H1 (cell line): Measurements from ENCODE around the gene STARD3. TPM values are rescaled to one million over a fixed set of nuclear protein-coding genes. Genes with fewer than 3 reads are reported as not detected.

Experiments used
- CTCF ChIA-PET: fragments of 300-600 bp; sonication (Branson Sonifier 250); formaldehyde crosslinking; loops from one replicate; lab custom pipeline; 2021; ENCODE audit not compliant: partially characterized antibody; lab: Charles Lee
- POLR2A ChIA-PET: fragments of 300-600 bp; sonication (Branson Sonifier 250); formaldehyde crosslinking; loops from one replicate; lab custom pipeline; 2021; ENCODE audit warnings: inconsistent platforms; ENCODE audit not compliant: partially characterized antibody; lab: Charles Lee
- DNase-seq, 2 experiments: peaks; one replicate each; pipeline versions ENCODE4 v3.0.0 to v3.0.0-alpha.2; 2010 to 2022; ENCODE audit warnings: low spot score in 2 of 2, low read depth in 1 of 2, mixed read lengths in 1 of 2
- FAIRE-seq: peaks from 2 replicates; lab custom pipeline; 2011; peaks lifted over from hg19 to GRCh38; lab: Jason Lieb, UNC
- H2AFZ ChIP-seq: 2 replicates; pipeline ENCODE4 v1.8.1; 2012; ENCODE audit warnings: low read length, inconsistent platforms
- H2AK5ac ChIP-seq: 2 replicates; pipeline ENCODE4 v1.6.1; 2013; ENCODE audit warnings: low read depth, low read length
- H2BK120ac ChIP-seq: replicated peaks from 2 replicates; pipeline ENCODE3; 2013; ENCODE audit warnings: low read depth, low read length, inconsistent platforms
- H2BK12ac ChIP-seq: 2 replicates; pipeline ENCODE4 v1.6.1; 2013; ENCODE audit warnings: low read depth, low read length
- H2BK15ac ChIP-seq: 2 replicates; pipeline ENCODE4 v1.6.1; 2013; ENCODE audit warnings: low read length
- H2BK20ac ChIP-seq: 2 replicates; pipeline ENCODE4 v1.6.1; 2013; ENCODE audit warnings: low read length
- H2BK5ac ChIP-seq: 2 replicates; pipeline ENCODE4 v1.6.1; 2013; ENCODE audit warnings: low read depth, low read length
- H3K14ac ChIP-seq: 2 replicates; pipeline ENCODE4 v1.6.1; 2013; ENCODE audit warnings: inconsistent platforms; ENCODE audit not compliant: insufficient read length
- H3K18ac ChIP-seq: 2 replicates; pipeline ENCODE4 v1.6.1; 2013; ENCODE audit warnings: low read length; ENCODE audit errors: extremely low read depth
- H3K23ac ChIP-seq: 2 replicates; pipeline ENCODE4 v1.6.1; 2013; ENCODE audit warnings: inconsistent platforms; ENCODE audit not compliant: insufficient read length
- H3K23me2 ChIP-seq: 2 replicates; pipeline ENCODE4 v1.6.1; 2013; ENCODE audit warnings: low read depth, low read length
- H3K27ac ChIP-seq: 2 replicates; pipeline ENCODE4 v1.6.1; 2011; ENCODE audit warnings: low read depth, low read length, inconsistent platforms
- H3K27me3 ChIP-seq, 4 experiments: replicated peaks in 1 of 4; 1 replicate in 1 of 4; 2 replicates in 3 of 4; pipeline versions ENCODE4 v1.6.1 to v1.8.1; 2011 to 2013; ENCODE audit warnings: low read length in 3 of 4, mild to moderate bottlenecking in 3 of 4, inconsistent platforms in 2 of 4, mixed read lengths in 2 of 4, moderate library complexity in 1 of 4; ENCODE audit not compliant: control insufficient read depth in 3 of 4, insufficient read depth in 3 of 4; ENCODE audit errors: extremely low read depth in 1 of 4
- H3K36me3 ChIP-seq, 4 experiments: 2 replicates each; pipeline versions ENCODE4 v1.6.1 to v1.8.1; 2011 to 2013; ENCODE audit warnings: mild to moderate bottlenecking in 4 of 4, low read length in 3 of 4, moderate library complexity in 2 of 4, control low read depth in 1 of 4, inconsistent platforms in 1 of 4; ENCODE audit not compliant: insufficient read depth in 4 of 4, control insufficient read depth in 2 of 4
- H3K4ac ChIP-seq: replicated peaks from 2 replicates; pipeline ENCODE3; 2013; ENCODE audit warnings: low read length, low read depth, mixed read lengths, inconsistent platforms; ENCODE audit not compliant: insufficient read length
- H3K4me1 ChIP-seq, 4 experiments: replicated peaks in 1 of 4; 1 replicate in 1 of 4; 2 replicates in 3 of 4; pipeline versions ENCODE4 v1.6.1 to v1.8.1; 2011 to 2013; ENCODE audit warnings: low read length in 3 of 4, inconsistent platforms in 2 of 4, mixed read lengths in 1 of 4; ENCODE audit not compliant: insufficient read depth in 4 of 4, control insufficient read depth in 3 of 4
- H3K4me2 ChIP-seq, 2 experiments: 2 replicates each; pipeline versions ENCODE4 v1.6.1 to v1.8.1; 2011 to 2013; ENCODE audit warnings: low read depth in 2 of 2, low read length in 2 of 2, control low read depth in 1 of 2, inconsistent platforms in 1 of 2, mild to moderate bottlenecking in 1 of 2; ENCODE audit not compliant: insufficient read depth in 1 of 2
- H3K4me3 ChIP-seq, 4 experiments: fragments of 200-600, 300-600 bp in 1 of 4; sonication (generic), shearing (Covaris generic), sonication (Bioruptor Twin) in 1 of 4; 2 replicates each; pipeline versions ENCODE4 v1.5.1 to v1.8.1; 2011 to 2016; ENCODE audit warnings: low read length in 4 of 4, low read depth in 3 of 4, control low read depth in 2 of 4, inconsistent platforms in 2 of 4, mild to moderate bottlenecking in 2 of 4, mixed read lengths in 1 of 4, moderate library complexity in 1 of 4; ENCODE audit not compliant: insufficient read depth in 2 of 4; ENCODE audit errors: extremely low read depth in 1 of 4
- H3K56ac ChIP-seq: replicated peaks from 2 replicates; pipeline ENCODE3; 2013; ENCODE audit warnings: low read depth, mild to moderate bottlenecking, mixed read lengths, low read length, inconsistent platforms; ENCODE audit not compliant: insufficient read length
- H3K79me1 ChIP-seq: 2 replicates; pipeline ENCODE4 v1.6.1; 2013; ENCODE audit warnings: low read depth, low read length, control low read depth
- H3K79me2 ChIP-seq, 2 experiments: 2 replicates each; pipeline versions ENCODE4 v1.6.1 to v1.8.1; 2012 to 2013; ENCODE audit warnings: low read length in 2 of 2, mild to moderate bottlenecking in 2 of 2, inconsistent platforms in 1 of 2; ENCODE audit not compliant: insufficient read depth in 2 of 2, control insufficient read depth in 1 of 2
- H3K9ac ChIP-seq, 4 experiments: replicated peaks in 1 of 4; 1 replicate in 1 of 4; 2 replicates in 3 of 4; pipeline versions ENCODE4 v1.6.1 to v1.8.1; 2011 to 2013; ENCODE audit warnings: low read depth in 3 of 4, low read length in 3 of 4, control low read depth in 2 of 4, mild to moderate bottlenecking in 2 of 4, moderate library complexity in 2 of 4, inconsistent platforms in 1 of 4; ENCODE audit errors: extremely low read depth in 1 of 4
- H3K9me3 ChIP-seq, 2 experiments: 2 replicates each; pipeline versions ENCODE4 v1.6.1 to v1.8.1; 2012 to 2013; ENCODE audit warnings: mild to moderate bottlenecking in 2 of 2, moderate library complexity in 2 of 2, control low read depth in 1 of 2, inconsistent platforms in 1 of 2, low read depth in 1 of 2, low read length in 1 of 2, mixed read lengths in 1 of 2; ENCODE audit not compliant: insufficient read depth in 2 of 2
- H4K20me1 ChIP-seq, 2 experiments: replicated peaks in 1 of 2; 2 replicates each; pipeline versions ENCODE3 to v1.8.1; 2011 to 2013; ENCODE audit warnings: inconsistent platforms in 2 of 2, low read length in 2 of 2, mild to moderate bottlenecking in 1 of 2; ENCODE audit not compliant: insufficient read depth in 2 of 2, control insufficient read depth in 1 of 2
- H4K5ac ChIP-seq: 2 replicates; pipeline ENCODE4 v1.6.1; 2013; ENCODE audit warnings: low read length, low read depth, mixed read lengths, inconsistent platforms; ENCODE audit not compliant: insufficient read length
- H4K8ac ChIP-seq: 2 replicates; pipeline ENCODE4 v1.8.0; 2013; ENCODE audit warnings: mild to moderate bottlenecking, moderate library complexity, low read length, inconsistent platforms; ENCODE audit not compliant: insufficient read depth; ENCODE audit errors: extremely low read depth
- H4K91ac ChIP-seq: replicated peaks from 2 replicates; pipeline ENCODE3; 2013; ENCODE audit warnings: low read length, mixed read lengths, inconsistent platforms; ENCODE audit not compliant: insufficient read length
- ATF2 ChIP-seq: IDR thresholded peaks from 2 replicates; pipeline ENCODE4 v1.6.1; 2012; ENCODE audit warnings: low read length, inconsistent platforms
- CREB1 ChIP-seq: IDR thresholded peaks from 2 replicates; pipeline ENCODE4 v1.6.1; 2012; ENCODE audit warnings: inconsistent platforms
- EGR1 ChIP-seq: IDR thresholded peaks from 2 replicates; pipeline ENCODE4 v1.6.1; 2011; ENCODE audit warnings: low read depth, low read length, borderline replicate concordance
- GTF2F1 ChIP-seq: IDR thresholded peaks from 2 replicates; pipeline ENCODE4 v1.6.1; 2012; ENCODE audit warnings: low read depth, low read length, improper control_type of control experiment, borderline replicate concordance
- SIRT6 ChIP-seq: IDR thresholded peaks from one replicate; pipeline ENCODE4 v1.7.1; 2012; ENCODE audit warnings: low read length, inconsistent platforms
- SIX5 ChIP-seq: IDR thresholded peaks from 2 replicates; pipeline ENCODE4 v1.6.1; 2011; ENCODE audit warnings: mild to moderate bottlenecking, low read depth, low read length
- SUZ12 ChIP-seq: fragments of 200-600 bp; sonication (generic); IDR thresholded peaks from 2 replicates; pipeline ENCODE4 v1.6.1; 2012; ENCODE audit warnings: mild to moderate bottlenecking, inconsistent platforms, low read length, moderate library complexity, mixed read lengths
- TAF1 ChIP-seq: IDR thresholded peaks from 2 replicates; pipeline ENCODE4 v1.6.1; 2011; ENCODE audit warnings: mild to moderate bottlenecking, low read depth, low read length
- TCF12 ChIP-seq: IDR thresholded peaks from 2 replicates; pipeline ENCODE4 v1.6.1; 2011; ENCODE audit warnings: low read depth, mild to moderate bottlenecking, low read length
- TEAD4 ChIP-seq: IDR thresholded peaks from 2 replicates; pipeline ENCODE4 v1.6.1; 2012; ENCODE audit warnings: low read depth, low read length, inconsistent platforms, mixed read lengths
- YY1 ChIP-seq: IDR thresholded peaks from 2 replicates; pipeline ENCODE4 v1.6.1; 2011; ENCODE audit warnings: low read depth, mild to moderate bottlenecking, low read length
- WGBS, 2 experiments: shearing (Covaris generic) in 1 of 2; methylation state at CpG; one replicate each; pipeline versions ENCODE4 v1.1.6 to v1.1.7; 2013 to 2015; ENCODE audit warnings: low lambda C conversion rate in 2 of 2, mixed read lengths in 2 of 2, inconsistent platforms in 1 of 2, low coverage in 1 of 2, missing lambda C conversion rate in 1 of 2; ENCODE audit not compliant: insufficient replicate concordance in 2 of 2, insufficient coverage in 1 of 2, insufficient read length in 1 of 2; ENCODE audit errors: extremely low coverage in 1 of 2, missing lambda C conversion rate in 1 of 2; 5-methylcytosine and 5-hydroxymethylcytosine counted together
- polyA plus RNA-seq, 7 experiments: library from polyadenylated mRNA; depleted of rRNA in 3 of 7; stranded (reverse) in 5 of 7; unstranded in 2 of 7; fragments of >200 nt in 5 of 7; fragments of 200-250 nt in 2 of 7; gene quantifications; 1 replicate in 5 of 7; 2 replicates in 1 of 7; 4 replicates in 1 of 7; pipeline versions ENCODE4 v1.2.1 to v1.2.3, GENCODE V29; 2011 to 2013; ENCODE audit warnings: missing spikeins in 2 of 7, mixed read lengths in 2 of 7
- total RNA-seq: library from RNA; stranded (reverse); fragmentation: NEBNext Ultra II Directional; extraction: Animal tissue kit (Norgen Biotek cat#: 25700); gene quantifications from 2 replicates; pipeline ENCODE4 v1.2.1, GENCODE V29; 2021

The STARD3 gene
- total and polyA plus RNA-seq, 2 of the 8 experiments (the other 6 are each of a cell fraction or from before 2014, with no cell fraction given): 47.6 to 80.3 TPM

GRCh38 chr17:39629898-39630297 is 7.0 kb upstream of the STARD3 start:
- H3K27me3 ChIP-seq: peaks cover 2 to 34% (median 29%) of the 10 kb centered on the region in 4 experiments; a peak in 6 of 7 replicates
- peaks cover 12% of the 10 kb centered on the region for H3K23me2 ChIP-seq
- H2BK120ac ChIP-seq: peak overlapping the region; percentile 48
- H2BK5ac ChIP-seq: peak overlapping the region; percentile 56; the same call in 1 of the 2 replicates
- H2AK5ac ChIP-seq: peak overlapping the region; percentile 75; the same call in 1 of the 2 replicates
- H2BK15ac ChIP-seq: 0 out of 2 replicates have a peak overlapping the region, but pooled peaks have one; percentile 10
- H4K5ac ChIP-seq: no peak overlapping the region
- H3K23ac ChIP-seq: no peak overlapping the region
- H3K4me2 ChIP-seq: no peak overlapping the region; a peak in 1 of 4 replicates
- no peak overlapping the region for H4K8ac ChIP-seq
- TF ChIP-seq SUZ12 (no peak), CREB1 (no peak), SIRT6 (no peak), YY1 (no peak), SIX5 (no peak), TCF12 (no peak), EGR1 (no peak), ATF2 (no peak), TAF1 (no peak), TEAD4 (no peak), GTF2F1 (no peak)
- TF ChIP-seq, all 59 proteins: peak for 0
- Histone ChIP-seq H3K9ac (no peak overlapping the region), H3K36me3 (no peaks in the 10 kb centered on the region), H3K9me3 (no peaks in the 10 kb centered on the region), H3K4ac (no peak overlapping the region), H3K79me1 (0 out of 2 replicates have a peak, but pooled peaks cover 2% of the 10 kb centered on the region), H3K18ac (0 out of 2 replicates have a peak overlapping the region, but pooled peaks have one; percentile 56), H3K4me3 (no peak overlapping the region), H3K79me2 (no peaks in the 10 kb centered on the region), H3K27ac (no peak overlapping the region), H2BK20ac (peak overlapping the region; percentile 51), H3K4me1 (peaks cover 8 to 57% (median 46%) of the 10 kb centered on the region in 4 experiments), H4K20me1 (peaks cover 0 to 1% of the 10 kb centered on the region in 2 experiments), H3K14ac (no peak overlapping the region), H3K56ac (no peak overlapping the region), H2AFZ (no peak overlapping the region), H2BK12ac (peak overlapping the region; percentile 86; the same call in 1 of the 2 replicates), H4K91ac (peak overlapping the region; percentile 69)
- 92% methylated on average over 12 of the region's 12 CpGs; no CpG with 5 or more reads in 1 of the 2 experiments for WGBS, 2 experiments
- ChIA-PET POLR2A (interaction anchor here (0.8 to 5.8 kb wide), 9 partner anchors 10 to 125 kb away, joined by 3 to 39 read pairs (median 4); partner anchors contain the start of genes PNMT and TCAP), CTCF (interaction anchor here (1.3 to 49.2 kb wide), 6 partner anchors 7 to 127 kb away, joined by 3 to 1885 read pairs (median 556); partner anchors contain the start of genes ERBB2, PGAP3, PNMT and PPP1R1B)
- no peak for DNase-seq
- FAIRE-seq: no peak
